Fibroblast of upper back skin (primary cell): ENCODE results near the gene TRAPPC8.
A peak's percentile ranks its signal among the peaks of the same experiment; 100 is the strongest.
"Not testable (repeated sequence)": the region's sequence is repeated elsewhere in the genome, so short reads cannot be mapped to it uniquely, and the experiment has no call there.

Experiments used
- DNase-seq: peaks from one replicate; pipeline ENCODE4 v3.0.0-alpha.2; 2013

TRAPPC8 gene

GRCh38 chr18:31941010-31941809 lies 1.7 kb downstream of the TRAPPC8 start:
- no peak for DNase-seq

GRCh38 chr18:31934773-31935172 lies 8.2 kb downstream of the TRAPPC8 start:
- DNase-seq, result not testable (repeated sequence)

DNA sequence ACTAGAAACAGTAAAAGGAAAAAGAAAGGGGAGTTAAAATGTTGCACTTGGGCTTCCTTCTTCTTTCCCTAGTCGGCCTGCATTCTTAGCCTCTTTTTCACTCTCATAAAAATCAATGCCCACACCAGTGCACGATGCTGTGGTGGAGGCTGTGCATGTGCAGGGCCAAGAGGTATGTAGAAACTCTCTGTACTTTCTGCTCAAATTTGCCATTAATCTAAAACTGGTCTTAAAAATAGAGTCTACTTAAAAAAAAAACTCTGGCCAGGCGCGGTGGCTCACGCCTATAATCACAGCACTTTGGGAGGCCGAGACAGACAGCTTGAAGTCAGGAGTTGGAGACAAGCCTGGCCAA lies 11.1 kb downstream of the TRAPPC8 start:
- DNase-seq, result no peak

DNA sequence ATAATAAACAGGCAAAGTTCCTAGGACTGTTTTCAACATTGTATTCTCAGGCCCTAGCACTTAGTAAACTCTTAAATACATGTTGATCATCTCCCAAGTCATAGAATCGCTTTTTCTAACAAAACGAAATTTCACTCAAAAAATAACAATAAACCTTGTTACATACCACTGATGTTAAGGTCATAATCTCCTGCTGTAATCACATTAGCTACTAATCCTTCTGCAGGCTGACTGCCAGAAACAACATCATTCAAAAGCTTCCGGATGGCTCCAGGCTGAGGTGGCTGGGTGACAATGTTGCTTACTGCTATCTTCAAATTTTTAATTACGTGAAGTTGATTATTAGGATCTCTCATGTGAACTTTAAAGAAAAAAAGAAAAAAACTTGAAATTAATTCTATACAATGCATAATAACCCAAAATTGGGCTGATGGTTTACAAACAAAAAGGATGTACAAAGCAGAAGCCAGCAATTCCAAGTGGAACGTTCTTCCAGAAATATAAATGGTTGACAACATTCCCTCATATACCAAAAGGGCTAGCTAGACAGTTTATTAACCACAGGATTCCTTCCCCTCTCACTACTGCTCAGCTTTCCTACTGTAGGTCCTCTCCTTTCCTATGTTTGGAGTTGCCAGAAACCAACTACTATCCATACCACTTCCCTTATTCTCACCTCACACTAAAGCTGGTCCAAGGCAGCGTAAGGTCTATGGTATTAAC lies 11.6 kb downstream of the TRAPPC8 start:
- no peak for DNase-seq

DNA sequence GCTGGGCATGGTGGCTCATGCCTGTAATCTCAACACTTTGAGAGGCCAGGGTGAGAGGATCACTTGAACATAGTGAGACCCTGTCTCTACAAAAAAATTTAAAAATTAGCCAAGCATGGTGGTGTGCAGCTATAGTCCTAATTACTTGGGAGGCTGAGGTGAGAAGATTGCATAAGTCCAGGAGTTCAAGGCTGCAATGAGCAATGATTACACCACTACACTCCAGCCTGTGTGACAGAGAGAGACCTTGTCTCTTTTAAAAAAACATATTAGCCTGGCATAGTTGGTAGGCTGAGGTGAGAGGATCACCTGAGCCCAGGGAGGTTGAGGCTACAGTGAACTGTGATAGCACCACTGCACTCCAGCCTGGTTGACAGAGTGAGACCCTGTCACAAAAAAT lies 13.7 kb downstream of the TRAPPC8 start:
- no peak for DNase-seq

DNA sequence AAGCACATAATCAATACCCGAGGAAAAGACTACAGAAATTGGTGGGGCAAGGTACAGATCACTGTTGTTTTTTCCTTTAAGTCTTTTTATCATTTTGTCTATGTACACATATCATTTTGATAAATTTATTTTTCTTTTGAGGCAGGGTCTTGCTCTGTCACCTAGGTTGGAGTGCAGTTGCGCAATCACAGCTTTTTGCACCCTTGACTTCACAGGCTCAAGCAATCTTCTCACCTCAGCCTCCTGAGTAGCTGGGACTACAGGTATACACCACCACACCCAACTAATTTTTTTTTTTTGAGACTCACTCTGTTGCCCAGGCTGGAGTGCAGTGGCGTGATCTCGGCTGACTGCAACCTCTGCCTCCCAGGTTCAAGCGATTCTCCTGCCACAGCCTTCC lies 15.9 kb downstream of the TRAPPC8 start:
- not testable (repeated sequence) for DNase-seq

DNA sequence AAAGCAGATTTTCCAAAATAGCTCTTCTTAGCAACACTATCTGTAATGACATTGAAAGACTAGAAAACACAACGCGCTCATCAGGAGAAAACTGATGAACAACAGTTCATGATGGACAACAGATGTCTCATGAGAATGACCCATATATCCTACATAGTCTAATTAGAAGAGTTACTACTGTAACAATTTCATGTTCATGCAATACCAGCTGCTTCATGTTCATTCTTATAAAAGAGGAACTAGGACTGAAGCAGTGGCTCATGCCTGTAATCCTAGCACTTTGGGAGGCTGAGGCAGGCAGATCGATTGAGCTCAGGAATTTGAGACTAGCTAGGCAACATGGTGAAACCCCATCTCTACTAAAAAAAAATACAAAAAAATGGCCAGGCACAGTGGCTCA lies 22.7 kb downstream of the TRAPPC8 start:
- no peak for DNase-seq

DNA sequence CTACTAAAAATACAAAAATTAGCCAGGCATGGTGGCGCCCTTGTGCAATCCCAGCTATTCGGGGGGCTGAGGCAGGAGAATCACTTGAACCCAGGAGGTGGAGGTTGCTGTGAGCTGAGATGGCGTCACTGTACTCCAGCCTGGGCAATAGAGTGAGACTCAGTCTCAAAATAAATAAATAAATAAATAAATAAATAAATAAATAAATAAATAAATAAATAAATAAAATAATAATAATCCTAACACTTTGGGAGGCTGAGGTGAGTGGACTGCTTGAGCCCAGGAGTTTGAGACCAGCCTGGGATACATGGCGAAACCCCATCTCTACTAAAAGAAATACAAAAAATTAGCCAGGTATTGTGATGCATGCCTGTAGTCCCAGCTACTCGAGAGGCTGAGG lies 23.6 kb downstream of the TRAPPC8 start:
- not testable (repeated sequence) for DNase-seq

DNA sequence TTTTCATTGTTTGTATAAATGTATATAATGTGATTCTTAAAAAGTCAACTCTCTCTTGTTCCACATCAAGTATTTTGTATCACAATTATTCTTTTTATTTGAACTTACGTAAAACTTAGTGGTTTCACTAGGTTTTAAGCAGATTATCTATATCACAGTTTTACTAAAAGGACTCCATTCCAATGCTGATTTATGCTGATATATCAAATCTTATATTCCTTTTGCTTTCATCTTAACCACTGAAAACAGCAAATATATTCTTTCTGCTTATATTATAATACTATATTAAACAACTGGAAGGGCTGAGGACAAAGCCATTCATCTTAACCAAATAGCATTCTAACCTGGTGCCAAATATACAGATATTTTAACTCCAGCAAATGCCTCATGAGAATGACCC lies 24.2 kb downstream of the TRAPPC8 start:
- DNase-seq, result no peak

GRCh38 chr18:31901063-31901462 lies 41.9 kb downstream of the TRAPPC8 start:
- DNase-seq, result no peak

DNA sequence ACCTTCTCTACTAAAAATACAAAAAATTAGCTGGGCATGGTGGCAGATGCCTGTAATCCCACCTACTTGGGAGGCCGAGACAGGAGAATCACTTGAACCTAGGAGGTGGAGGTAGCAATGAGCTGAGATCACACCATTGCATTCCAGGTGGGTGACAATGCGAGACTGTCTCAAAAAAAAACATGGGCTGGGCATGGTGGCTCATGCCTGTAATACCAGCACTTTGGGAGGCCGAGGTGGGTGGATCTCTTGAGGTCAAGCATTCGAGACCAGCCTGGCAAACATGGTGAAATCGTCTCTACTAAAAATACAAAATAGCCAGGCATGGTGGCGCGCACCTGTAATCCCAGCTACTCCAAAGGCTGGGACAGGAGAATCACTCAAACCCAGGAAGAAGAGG lies 43.2 kb downstream of the TRAPPC8 start:
- DNase-seq, result not testable (repeated sequence)

- no peak for DNase-seq
Observed at GRCh38 chr18:31892936-31893335, 50.0 kb downstream of the TRAPPC8 start.

GRCh38 chr18:31891566-31891965 lies 51.4 kb downstream of the TRAPPC8 start:
- no peak for DNase-seq

DNA sequence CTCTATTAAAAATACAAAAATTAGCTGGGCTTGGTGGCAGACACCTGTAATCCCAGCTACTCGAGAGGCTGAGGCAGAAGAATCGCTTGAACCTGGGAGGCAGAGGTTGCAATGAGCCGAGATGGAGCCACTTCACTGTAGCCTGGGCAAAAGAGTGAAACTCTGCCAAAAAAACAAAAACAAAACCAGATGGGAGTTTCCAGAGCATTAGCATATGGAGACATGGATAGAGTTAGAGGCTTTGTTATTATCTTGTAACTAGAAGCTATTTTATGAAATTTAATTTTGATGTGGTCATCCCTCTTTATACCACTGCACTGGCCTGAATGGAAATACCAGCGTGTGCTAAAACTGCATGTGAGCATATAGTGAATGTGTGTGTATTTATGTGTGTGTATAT lies 58.9 kb downstream of the TRAPPC8 start:
- DNase-seq, result no peak

DNA sequence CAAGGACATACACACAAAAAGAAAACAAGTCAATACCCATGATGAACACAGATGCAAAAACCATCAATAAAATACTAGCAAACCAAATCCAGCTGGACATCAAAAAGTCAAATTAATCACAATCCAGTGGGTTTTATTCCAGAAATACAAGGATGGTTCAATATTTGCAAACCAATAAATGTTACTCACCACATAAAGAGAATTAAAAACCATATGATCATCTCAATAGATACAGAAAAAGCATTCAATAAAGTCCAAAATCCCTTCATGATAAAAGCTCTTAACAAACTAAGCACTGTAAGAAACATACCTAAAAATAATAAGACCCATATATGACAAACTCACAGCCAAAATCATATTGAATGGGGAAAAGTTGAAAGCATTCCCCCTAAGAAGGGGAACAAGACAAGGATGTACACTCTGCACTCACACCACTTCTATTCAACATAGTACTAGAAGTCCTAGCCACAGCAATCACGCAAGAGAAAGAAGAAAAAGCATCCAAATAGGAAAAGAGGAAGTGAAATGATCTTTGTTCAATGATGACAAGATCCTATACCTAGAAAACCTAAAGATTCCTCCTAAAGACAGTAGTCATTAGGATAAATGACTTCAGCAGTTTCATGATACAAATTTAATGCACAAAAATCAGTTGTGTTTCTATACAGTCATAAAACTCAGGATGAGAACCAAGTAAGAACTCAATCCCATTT lies 62.6 kb downstream of the TRAPPC8 start:
- DNase-seq, result no peak

- DNase-seq, result no peak
Observed at GRCh38 chr18:31878358-31878757, 64.6 kb downstream of the TRAPPC8 start.

- DNase-seq, result no peak
Observed at GRCh38 chr18:31877900-31878299, 65.0 kb downstream of the TRAPPC8 start.

DNA sequence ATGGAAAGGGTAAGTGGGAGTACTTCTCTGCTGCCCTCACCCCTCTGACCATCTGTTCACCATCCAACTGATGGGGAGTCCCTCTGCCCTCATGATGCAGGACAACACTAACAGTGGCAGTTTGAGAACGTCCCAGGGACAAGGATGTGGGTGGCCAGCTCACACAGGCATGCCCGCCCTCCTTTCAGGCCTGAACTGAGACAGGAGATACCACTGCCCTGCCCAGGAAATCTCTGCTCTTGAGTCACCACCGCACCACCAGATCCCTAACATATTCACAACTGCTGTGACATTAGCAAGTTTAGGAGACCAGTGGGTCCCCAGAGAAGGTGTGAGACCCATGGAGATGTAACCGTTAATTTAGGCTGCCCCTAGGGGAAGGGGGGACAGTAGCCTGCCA lies 66.2 kb downstream of the TRAPPC8 start:
- DNase-seq, result no peak

DNA sequence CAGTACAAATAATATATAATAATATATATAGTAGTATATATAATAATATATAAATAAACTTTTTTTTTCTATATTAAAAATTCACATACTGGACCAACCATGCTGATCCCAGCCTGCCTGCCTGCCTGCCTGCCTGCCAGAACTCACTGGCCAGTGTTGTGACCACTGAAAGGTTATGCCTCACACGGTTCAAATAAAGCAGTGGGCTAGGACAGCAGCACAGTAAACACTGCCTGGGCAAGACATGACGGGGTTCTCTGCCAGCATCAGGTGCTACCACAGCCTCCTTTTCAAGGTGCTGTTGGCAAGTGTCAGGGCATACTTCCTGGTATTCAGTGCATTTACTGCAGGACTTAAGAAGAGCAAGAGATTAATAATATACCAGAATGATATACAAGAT lies 67.6 kb downstream of the TRAPPC8 start:
- no peak for DNase-seq

DNA sequence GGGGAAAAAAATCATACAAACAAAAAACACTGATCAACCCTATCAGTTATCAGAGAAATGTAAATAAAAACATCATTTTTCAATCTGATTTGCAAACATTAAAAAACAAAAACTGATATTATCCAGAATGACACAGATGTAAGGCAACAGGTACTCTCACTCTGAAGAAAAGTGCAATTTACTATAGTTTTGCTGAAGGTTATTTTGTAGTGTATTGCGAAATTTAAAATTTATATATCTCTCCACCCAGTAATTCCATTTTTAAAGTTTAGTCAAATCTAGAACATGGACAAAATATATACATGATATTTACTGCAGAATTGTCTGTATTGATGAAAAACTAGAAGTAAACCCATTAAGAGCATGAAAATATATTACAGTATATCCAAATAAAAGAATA lies 79.8 kb downstream of the TRAPPC8 start:
- DNase-seq, result no peak

- peak; percentile 9 for DNase-seq
Observed at GRCh38 chr18:31860488-31860887, 82.4 kb downstream of the TRAPPC8 start.

- DNase-seq, result no peak
Observed at GRCh38 chr18:31857526-31858106, 85.3 kb downstream of the TRAPPC8 start.

- DNase-seq, result no peak
Observed at GRCh38 chr18:31850844-31851243, 92.1 kb downstream of the TRAPPC8 start.

- DNase-seq, result no peak
Observed at GRCh38 chr18:31840499-31840898, 102.4 kb downstream of the TRAPPC8 start.
